Mesenchymal stem cell (in vitro differentiated cells and primary cell): Measurements from ENCODE around the gene TMEM269.

ENCODE experiments used
- DNase-seq: peaks from one replicate; pipeline ENCODE4 v3.0.0-alpha.2; 2013
- H2AFZ ChIP-seq: one replicate; pipeline ENCODE4 v1.6.1; 2013; ENCODE audit warnings: low read depth, mild to moderate bottlenecking, control low read depth, inconsistent platforms, low read length, moderate library complexity
- H2AK5ac ChIP-seq: 2 replicates; pipeline ENCODE4 v1.6.1; 2013; ENCODE audit warnings: low read length, moderate library complexity, mild to moderate bottlenecking, inconsistent platforms; ENCODE audit not compliant: severe bottlenecking
- H2BK120ac ChIP-seq: one replicate; pipeline ENCODE4 v1.6.1; 2013; ENCODE audit warnings: low read depth, mild to moderate bottlenecking, inconsistent platforms, low read length, moderate library complexity
- H2BK12ac ChIP-seq, 2 experiments: one replicate each; pipeline ENCODE4 v1.6.1; 2013; ENCODE audit warnings: inconsistent platforms in 2 of 2, low read length in 2 of 2, mild to moderate bottlenecking in 2 of 2, moderate library complexity in 2 of 2, control low read depth in 1 of 2
- H2BK15ac ChIP-seq: one replicate; pipeline ENCODE4 v1.6.1; 2013; ENCODE audit warnings: mild to moderate bottlenecking, low read depth, inconsistent platforms; ENCODE audit not compliant: poor library complexity, severe bottlenecking
- H2BK5ac ChIP-seq: 2 replicates; pipeline ENCODE4 v1.6.1; 2013; ENCODE audit warnings: low read depth, mild to moderate bottlenecking, low read length, control low read depth, inconsistent platforms; ENCODE audit not compliant: poor library complexity, severe bottlenecking
- H3K14ac ChIP-seq, 2 experiments: one replicate each; pipeline ENCODE4 v1.6.1; 2013; ENCODE audit warnings: inconsistent platforms in 2 of 2, low read length in 2 of 2, control low read depth in 1 of 2, mild to moderate bottlenecking in 1 of 2, moderate library complexity in 1 of 2
- H3K18ac ChIP-seq, 2 experiments: one replicate each; pipeline ENCODE4 v1.6.1; 2013; ENCODE audit warnings: inconsistent platforms in 2 of 2, low read length in 2 of 2, control low read depth in 1 of 2, low read depth in 1 of 2, mild to moderate bottlenecking in 1 of 2
- H3K23ac ChIP-seq, 2 experiments: one replicate each; pipeline ENCODE4 v1.6.1; 2013; ENCODE audit warnings: inconsistent platforms in 2 of 2, low read length in 2 of 2, mild to moderate bottlenecking in 2 of 2, moderate library complexity in 2 of 2, control low read depth in 1 of 2
- H3K27ac ChIP-seq: 2 replicates; pipeline ENCODE4 v1.5.1; 2013; ENCODE audit warnings: mild to moderate bottlenecking, moderate library complexity, low read length, control low read depth, inconsistent platforms; ENCODE audit not compliant: poor library complexity, severe bottlenecking
- H3K27me3 ChIP-seq, 2 experiments: 2 replicates each; pipeline versions ENCODE4 v1.6.1 to v1.7.0; 2013; ENCODE audit warnings: low read length in 2 of 2, mild to moderate bottlenecking in 2 of 2, moderate library complexity in 2 of 2, control low read depth in 1 of 2, inconsistent platforms in 1 of 2; ENCODE audit not compliant: control insufficient read depth in 1 of 2, insufficient read depth in 1 of 2
- H3K36me3 ChIP-seq, 2 experiments: 2 replicates each; pipeline versions ENCODE4 v1.6.1 to v1.7.0; 2013; ENCODE audit warnings: low read length in 2 of 2, control low read depth in 1 of 2, inconsistent platforms in 1 of 2, low read depth in 1 of 2, mild to moderate bottlenecking in 1 of 2; ENCODE audit not compliant: insufficient read depth in 2 of 2, control insufficient read depth in 1 of 2
- H3K4ac ChIP-seq, 2 experiments: one replicate each; pipeline ENCODE4 v1.6.1; 2013; ENCODE audit warnings: inconsistent platforms in 2 of 2, low read length in 2 of 2, mild to moderate bottlenecking in 2 of 2, moderate library complexity in 2 of 2, control low read depth in 1 of 2, low read depth in 1 of 2
- H3K4me1 ChIP-seq: 2 replicates; pipeline ENCODE4 v1.6.1; 2013; ENCODE audit warnings: low read depth, low read length, control low read depth; ENCODE audit not compliant: control insufficient read depth, insufficient read depth
- H3K4me2 ChIP-seq: 2 replicates; pipeline ENCODE4 v1.6.1; 2013; ENCODE audit warnings: low read length, mild to moderate bottlenecking, inconsistent platforms; ENCODE audit not compliant: poor library complexity, severe bottlenecking
- H3K4me3 ChIP-seq, 2 experiments: 2 replicates each; pipeline versions ENCODE4 v1.5.1 to v1.7.0; 2013; ENCODE audit warnings: low read length in 2 of 2, mild to moderate bottlenecking in 2 of 2, control low read depth in 1 of 2, low read depth in 1 of 2; ENCODE audit not compliant: insufficient read depth in 1 of 2
- H3K79me1 ChIP-seq: replicated peaks from 2 replicates; pipeline ENCODE4 v1.6.1; 2013; ENCODE audit warnings: mild to moderate bottlenecking, control low read depth, low read length, inconsistent platforms; ENCODE audit not compliant: poor library complexity, severe bottlenecking
- H3K9ac ChIP-seq: 2 replicates; pipeline ENCODE4 v1.7.0; 2013; ENCODE audit warnings: mild to moderate bottlenecking, low read length, moderate library complexity
- H3K9me3 ChIP-seq: 2 replicates; pipeline ENCODE4 v1.7.0; 2013; ENCODE audit warnings: mild to moderate bottlenecking, low read length; ENCODE audit not compliant: control insufficient read depth
- H4K8ac ChIP-seq: one replicate; pipeline ENCODE4 v1.6.1; 2013; ENCODE audit warnings: inconsistent platforms, mild to moderate bottlenecking, low read length, moderate library complexity
- H4K91ac ChIP-seq: one replicate; pipeline ENCODE4 v1.6.1; 2013; ENCODE audit warnings: mild to moderate bottlenecking, low read length, inconsistent platforms
- WGBS: methylation state at CpG from one replicate; pipeline ENCODE4 v1.1.7; 2013; ENCODE audit warnings: mixed read lengths; 5-methylcytosine and 5-hydroxymethylcytosine counted together

Gene TMEM269

GRCh38 chr1:42756956-42757891, 27.6 kb upstream of the TMEM269 start:
- 83% methylated on average over 17 of the region's 17 CpGs for WGBS
- no peak overlapping the region for H3K27ac ChIP-seq
- H3K36me3 ChIP-seq = peaks cover 68 to 87% of the 10 kb centered on the region in 2 experiments
- H3K79me1 ChIP-seq = peaks cover 43% of the 10 kb centered on the region
- H3K4me2 ChIP-seq = no peak overlapping the region
- H3K4ac ChIP-seq = peak overlapping the region in 1 of 2 experiments; percentile 6
- no peak overlapping the region for H3K18ac ChIP-seq
- DNase-seq = peak; percentile 81
- H2BK120ac ChIP-seq = no peak overlapping the region
- peaks cover under 1% of the 10 kb centered on the region for H3K4me1 ChIP-seq
- H3K14ac ChIP-seq = no peak overlapping the region
- no peak overlapping the region for H2BK5ac ChIP-seq
- peak overlapping the region in 1 of 2 experiments; percentile 32 for H2BK12ac ChIP-seq
- H2BK15ac ChIP-seq = no peak overlapping the region
- no peak overlapping the region for H3K9ac ChIP-seq
- H3K9me3 ChIP-seq = no peaks in the 10 kb centered on the region
- no peak overlapping the region for H4K91ac ChIP-seq
- no peak overlapping the region for H2AK5ac ChIP-seq
- H3K27me3 ChIP-seq = no peaks in the 10 kb centered on the region
- no peak overlapping the region for H2AFZ ChIP-seq
- no peak overlapping the region for H3K4me3 ChIP-seq
- H3K23ac ChIP-seq = no peak overlapping the region
- peak overlapping the region; percentile 75 for H4K8ac ChIP-seq

DNA sequence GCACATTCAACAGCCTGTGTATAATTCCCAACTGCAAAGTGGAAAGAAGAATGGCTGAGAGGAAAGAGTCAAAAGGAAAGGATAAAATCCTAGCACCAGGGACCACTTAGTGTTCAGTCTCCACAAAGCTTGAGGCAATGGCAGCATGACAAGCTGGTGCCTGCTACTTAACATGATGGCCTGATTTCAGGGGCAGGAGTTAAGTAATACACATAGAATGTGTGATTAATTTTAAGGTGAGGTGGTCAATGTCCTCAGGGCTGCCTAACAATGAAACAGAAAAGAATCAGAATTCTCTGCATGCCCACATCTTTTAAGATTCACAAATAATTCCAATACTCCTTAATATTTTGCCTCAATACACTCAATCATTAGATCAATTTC, 26.9 kb upstream of the TMEM269 start:
- H2AK5ac ChIP-seq = no peak overlapping the region
- peaks cover 42% of the 10 kb centered on the region for H3K79me1 ChIP-seq
- H2AFZ ChIP-seq = no peak overlapping the region
- H3K9ac ChIP-seq = no peak overlapping the region
- no peak overlapping the region for H3K18ac ChIP-seq
- H3K4me3 ChIP-seq = no peak overlapping the region
- H3K4me1 ChIP-seq = peaks cover 3% of the 10 kb centered on the region
- H3K27ac ChIP-seq = no peak overlapping the region
- no peak overlapping the region for H2BK15ac ChIP-seq
- no peak overlapping the region for H4K8ac ChIP-seq
- no peak overlapping the region for H3K14ac ChIP-seq
- no peaks in the 10 kb centered on the region for H3K9me3 ChIP-seq
- no peak overlapping the region for H2BK5ac ChIP-seq
- peaks cover 69 to 86% of the 10 kb centered on the region in 2 experiments for H3K36me3 ChIP-seq
- H3K27me3 ChIP-seq = no peaks in the 10 kb centered on the region
- H2BK120ac ChIP-seq = no peak overlapping the region
- H3K4me2 ChIP-seq = no peak overlapping the region
- no peak overlapping the region for H2BK12ac ChIP-seq
- H3K23ac ChIP-seq = no peak overlapping the region
- H4K91ac ChIP-seq = no peak overlapping the region
- no peak overlapping the region for H3K4ac ChIP-seq
- DNase-seq = no peak

DNA sequence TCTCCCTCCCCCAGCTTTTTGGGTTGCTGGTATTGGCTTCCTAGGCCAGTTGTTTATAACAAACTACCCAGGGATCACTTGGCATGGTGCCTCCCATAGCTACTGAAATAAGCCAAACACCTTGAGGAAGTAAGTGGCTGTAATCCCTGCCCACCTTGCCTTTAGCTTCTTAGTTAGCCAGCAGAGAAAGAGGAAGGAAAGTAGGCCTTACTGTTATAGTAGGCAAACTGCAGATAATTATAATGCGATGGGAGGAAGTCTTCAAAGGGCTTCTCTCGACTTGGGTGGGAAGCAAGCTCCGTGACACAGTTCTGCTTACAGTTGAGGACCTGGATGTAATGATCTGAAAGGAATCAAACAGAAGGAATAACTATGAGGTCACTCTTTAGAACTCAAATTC, 26.1 kb upstream of the TMEM269 start:
- no peak overlapping the region for H2BK120ac ChIP-seq
- no peak overlapping the region for H3K14ac ChIP-seq
- WGBS = 100% methylated on average over 3 of the region's 3 CpGs
- no peak overlapping the region for H3K4ac ChIP-seq
- no peak for DNase-seq
- no peak overlapping the region for H2BK5ac ChIP-seq
- no peak overlapping the region for H2AK5ac ChIP-seq
- H3K18ac ChIP-seq = no peak overlapping the region
- H4K8ac ChIP-seq = no peak overlapping the region
- peaks cover 3% of the 10 kb centered on the region for H3K4me1 ChIP-seq
- H2BK12ac ChIP-seq = no peak overlapping the region
- no peak overlapping the region for H3K23ac ChIP-seq
- H4K91ac ChIP-seq = no peak overlapping the region
- H3K4me2 ChIP-seq = no peak overlapping the region
- no peaks in the 10 kb centered on the region for H3K9me3 ChIP-seq
- H2AFZ ChIP-seq = no peak overlapping the region
- H2BK15ac ChIP-seq = no peak overlapping the region
- H3K36me3 ChIP-seq = peaks cover 67 to 83% of the 10 kb centered on the region in 2 experiments
- no peaks in the 10 kb centered on the region for H3K27me3 ChIP-seq
- no peak overlapping the region for H3K27ac ChIP-seq
- H3K4me3 ChIP-seq = no peak overlapping the region
- peaks cover 42% of the 10 kb centered on the region for H3K79me1 ChIP-seq
- no peak overlapping the region for H3K9ac ChIP-seq

DNA sequence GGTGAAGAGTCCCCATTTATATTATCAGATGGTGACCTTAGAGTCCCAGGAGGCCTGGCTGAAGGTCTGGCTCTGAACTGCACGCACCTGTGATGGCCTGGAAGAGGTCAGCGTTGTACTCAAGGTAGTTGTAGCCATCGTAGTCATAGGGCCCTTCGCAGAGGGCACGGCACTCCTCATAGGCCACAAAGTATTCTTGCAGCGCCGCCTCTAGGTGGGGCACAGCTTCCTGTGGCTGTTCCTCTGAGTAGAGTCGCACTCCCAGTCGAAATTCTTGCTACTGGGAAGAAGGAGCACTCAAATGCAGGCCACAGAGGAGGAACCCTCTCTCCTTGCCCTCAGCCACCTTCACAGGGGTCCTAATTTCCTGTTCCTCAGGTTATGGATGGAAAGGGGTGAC, 25.7 kb upstream of the TMEM269 start:
- Histone ChIP-seq H3K79me1 (peaks cover 41% of the 10 kb centered on the region), H3K14ac (no peak overlapping the region), H2BK15ac (no peak overlapping the region), H4K8ac (peak overlapping the region; percentile 7), H3K4ac (no peak overlapping the region), H3K4me2 (no peak overlapping the region), H2AK5ac (no peak overlapping the region), H3K4me1 (peaks cover 5% of the 10 kb centered on the region), H3K18ac (no peak overlapping the region), H3K36me3 (peaks cover 62 to 79% of the 10 kb centered on the region in 2 experiments), H3K27ac (no peak overlapping the region), H2BK120ac (no peak overlapping the region), H2AFZ (no peak overlapping the region), H4K91ac (peak overlapping the region; percentile 7), H3K9me3 (no peaks in the 10 kb centered on the region), H2BK5ac (no peak overlapping the region), H3K27me3 (no peaks in the 10 kb centered on the region), H3K9ac (no peak overlapping the region), H3K23ac (no peak overlapping the region), H2BK12ac (no peak overlapping the region), H3K4me3 (no peak overlapping the region)
- no peak for DNase-seq
- WGBS = 87% methylated on average over 9 of the region's 9 CpGs
